Measurements from ENCODE around the gene CAPN1.

DNA sequence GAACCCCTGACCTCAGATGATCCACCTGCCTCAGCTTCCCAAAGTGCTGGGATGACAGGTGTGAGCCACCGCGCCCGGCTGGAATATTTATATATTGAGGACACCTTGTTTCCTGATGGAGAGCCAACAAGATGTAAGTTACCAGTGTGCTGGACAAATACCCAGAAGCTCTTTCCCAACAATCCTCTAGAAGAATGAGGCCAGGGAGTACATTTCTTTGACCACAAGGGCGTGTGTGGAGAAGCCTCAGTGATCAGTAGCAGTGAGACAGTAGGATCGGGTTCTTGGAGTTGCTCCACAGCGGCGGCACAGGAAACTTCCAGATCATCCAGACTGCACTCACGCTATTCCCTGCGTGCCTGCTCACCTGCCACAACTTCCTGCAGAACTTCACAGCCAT lies 69.7 kb downstream of the CAPN1 start:
- TF ChIP-seq, protein P1, sequence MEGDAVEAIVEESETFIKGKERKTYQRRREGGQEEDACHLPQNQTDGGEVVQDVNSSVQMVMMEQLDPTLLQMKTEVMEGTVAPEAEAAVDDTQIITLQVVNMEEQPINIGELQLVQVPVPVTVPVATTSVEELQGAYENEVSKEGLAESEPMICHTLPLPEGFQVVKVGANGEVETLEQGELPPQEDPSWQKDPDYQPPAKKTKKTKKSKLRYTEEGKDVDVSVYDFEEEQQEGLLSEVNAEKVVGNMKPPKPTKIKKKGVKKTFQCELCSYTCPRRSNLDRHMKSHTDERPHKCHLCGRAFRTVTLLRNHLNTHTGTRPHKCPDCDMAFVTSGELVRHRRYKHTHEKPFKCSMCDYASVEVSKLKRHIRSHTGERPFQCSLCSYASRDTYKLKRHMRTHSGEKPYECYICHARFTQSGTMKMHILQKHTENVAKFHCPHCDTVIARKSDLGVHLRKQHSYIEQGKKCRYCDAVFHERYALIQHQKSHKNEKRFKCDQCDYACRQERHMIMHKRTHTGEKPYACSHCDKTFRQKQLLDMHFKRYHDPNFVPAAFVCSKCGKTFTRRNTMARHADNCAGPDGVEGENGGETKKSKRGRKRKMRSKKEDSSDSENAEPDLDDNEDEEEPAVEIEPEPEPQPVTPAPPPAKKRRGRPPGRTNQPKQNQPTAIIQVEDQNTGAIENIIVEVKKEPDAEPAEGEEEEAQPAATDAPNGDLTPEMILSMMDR (IDR thresholded peaks at IDR 0.05), result no peak
- TF ChIP-seq POLR2AphosphoS5 (IDR thresholded peaks at IDR 0.05), result no peak

Measured in upper lobe of left lung (tissue), 4 donors.